SK-N-SH treated with all-trans-retinoic acid at 6 μM for 48 hours (cell line): Measurements from ENCODE around the gene MED29.

Experiments used
- ATAC-seq: fragments of 200-7000 bp; cut with Tn5 transposase; 3 replicates; pipeline ENCODE4 v1.9.1; 2020; ENCODE audit warnings: mild to moderate bottlenecking, moderate library complexity
- BACH2 ChIP-seq: fragments of 250-450 bp; sonication (Bioruptor Pico); IDR thresholded peaks from 2 replicates; pipeline ENCODE4 v1.9.0; 2021; ENCODE audit warnings: mild to moderate bottlenecking, borderline replicate concordance
- CSDC2 ChIP-seq: fragments of 250-450 bp; sonication (Bioruptor Pico); IDR thresholded peaks from 2 replicates; pipeline ENCODE4 v1.5.0; 2020; ENCODE audit warnings: mild to moderate bottlenecking, moderate library complexity
- ESRRG ChIP-seq: fragments of 250-450 bp; sonication (Bioruptor Pico); IDR thresholded peaks from 2 replicates; pipeline ENCODE4 v1.6.1; 2021; ENCODE audit warnings: mild to moderate bottlenecking
- GLIS3 ChIP-seq: fragments of 250-450 bp; sonication (Bioruptor Pico); IDR thresholded peaks from 2 replicates; pipeline ENCODE4 v1.5.0; 2020; ENCODE audit warnings: mild to moderate bottlenecking, moderate library complexity
- ISL1 ChIP-seq: fragments of 250-450 bp; sonication (Bioruptor Pico); IDR thresholded peaks from 2 replicates; pipeline ENCODE4 v2.1.2; 2022; ENCODE audit warnings: mild to moderate bottlenecking, moderate library complexity
- OSR1 ChIP-seq: fragments of 250-450 bp; sonication (Bioruptor Pico); IDR thresholded peaks from 2 replicates; pipeline ENCODE4 v1.8.0; 2022; ENCODE audit warnings: moderate library complexity, mild to moderate bottlenecking, inconsistent platforms
- PPARA ChIP-seq: fragments of 250-450 bp; sonication (Bioruptor Pico); IDR thresholded peaks from 2 replicates; pipeline ENCODE4 v1.5.0; 2020; ENCODE audit warnings: mild to moderate bottlenecking, borderline replicate concordance
- RARB ChIP-seq: fragments of 250-450 bp; sonication (Bioruptor Pico); IDR thresholded peaks from 2 replicates; pipeline ENCODE4 v1.8.0; 2021; ENCODE audit warnings: mild to moderate bottlenecking, moderate library complexity
- SNAI2 ChIP-seq: fragments of 250-450 bp; sonication (Bioruptor Pico); IDR thresholded peaks from 2 replicates; pipeline ENCODE4 v1.5.0; 2020; ENCODE audit warnings: mild to moderate bottlenecking, moderate library complexity
- TCF4 ChIP-seq: fragments of 250-450 bp; sonication (Bioruptor Pico); IDR thresholded peaks from 2 replicates; pipeline ENCODE4 v1.8.0; 2021; ENCODE audit warnings: mild to moderate bottlenecking, moderate library complexity, borderline replicate concordance
- TOX ChIP-seq: fragments of 250-450 bp; sonication (Bioruptor Pico); IDR thresholded peaks from 2 replicates; pipeline ENCODE4 v1.8.0; 2021; ENCODE audit warnings: mild to moderate bottlenecking, moderate library complexity, borderline replicate concordance
- ZC3H10 ChIP-seq: fragments of 250-450 bp; sonication (Bioruptor Pico); IDR thresholded peaks from 2 replicates; pipeline ENCODE4 v1.5.1; 2021; ENCODE audit warnings: mild to moderate bottlenecking, moderate library complexity
- ZFP3 ChIP-seq: fragments of 250-450 bp; sonication (Bioruptor Pico); IDR thresholded peaks from 2 replicates; pipeline ENCODE4 v1.5.0; 2020; ENCODE audit warnings: mild to moderate bottlenecking, moderate library complexity
- ZNF565 ChIP-seq: fragments of 450-650 bp; formaldehyde crosslinking; conservative IDR thresholded peaks from 2 replicates; pipeline ENCODE4 v1.5.0; 2020; ENCODE audit warnings: low read depth, mild to moderate bottlenecking, moderate library complexity
- ZNF70 ChIP-seq: fragments of 450-650 bp; formaldehyde crosslinking; IDR thresholded peaks from 2 replicates; pipeline ENCODE4 v1.5.0; 2020; ENCODE audit warnings: mild to moderate bottlenecking, moderate library complexity
- ZNF8 ChIP-seq: fragments of 450-650 bp; formaldehyde crosslinking; IDR thresholded peaks from 2 replicates; pipeline ENCODE4 v1.5.0; 2020; ENCODE audit warnings: mild to moderate bottlenecking, moderate library complexity
- TF ChIP-seq, protein P1 (sequence below): fragments of 250-450 bp; sonication (Bioruptor Pico); IDR thresholded peaks from 2 replicates; pipeline ENCODE4 v1.5.0; 2020; ENCODE audit warnings: mild to moderate bottlenecking, moderate library complexity
- TF ChIP-seq, protein P2 (sequence below): fragments of 250-450 bp; sonication (Bioruptor Pico); IDR thresholded peaks from 2 replicates; pipeline ENCODE4 v1.8.0; 2021; ENCODE audit warnings: low read depth, mild to moderate bottlenecking, moderate library complexity, borderline replicate concordance
- TF ChIP-seq, protein P3 (sequence below): fragments of 250-450 bp; sonication (Bioruptor Pico); IDR thresholded peaks from 2 replicates; pipeline ENCODE4 v1.5.1; 2020; ENCODE audit warnings: low read depth, mild to moderate bottlenecking, moderate library complexity
- TF ChIP-seq, protein P4 (sequence below): fragments of 250-450 bp; sonication (Bioruptor Pico); IDR thresholded peaks from 2 replicates; pipeline ENCODE4 v1.5.1; 2021; ENCODE audit warnings: mild to moderate bottlenecking, moderate library complexity

MED29 gene

DNA sequence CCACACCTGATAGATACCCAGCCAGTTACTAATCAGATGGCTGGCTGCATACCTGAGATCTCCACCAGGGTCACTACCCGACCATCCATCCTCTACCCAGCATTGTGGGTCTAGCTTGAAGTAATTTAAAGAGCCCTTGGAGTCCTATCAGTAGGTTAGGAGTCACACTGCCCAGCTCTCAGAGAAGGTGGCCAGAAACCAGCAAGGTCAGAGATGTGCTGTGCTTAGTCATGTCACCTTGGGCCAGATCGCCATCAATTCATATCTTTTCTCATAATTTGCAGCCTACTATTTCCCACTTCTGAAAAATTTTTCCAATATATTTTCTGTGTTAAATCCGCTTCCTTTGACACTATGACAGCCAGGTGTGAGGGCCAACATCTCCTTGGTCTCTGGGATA lies 35.1 kb upstream of the MED29 start:
- no peak for ATAC-seq
- no peak for TF ChIP-seq PPARA (CRISPR knock-in tag)
- TF ChIP-seq BACH2 (CRISPR knock-in tag) = no peak
- no peak for TF ChIP-seq GLIS3
- no peak for TF ChIP-seq RARB (CRISPR knock-in tag)
- no peak for TF ChIP-seq ZNF70 (CRISPR knock-in tag)
- TF ChIP-seq, protein P1, sequence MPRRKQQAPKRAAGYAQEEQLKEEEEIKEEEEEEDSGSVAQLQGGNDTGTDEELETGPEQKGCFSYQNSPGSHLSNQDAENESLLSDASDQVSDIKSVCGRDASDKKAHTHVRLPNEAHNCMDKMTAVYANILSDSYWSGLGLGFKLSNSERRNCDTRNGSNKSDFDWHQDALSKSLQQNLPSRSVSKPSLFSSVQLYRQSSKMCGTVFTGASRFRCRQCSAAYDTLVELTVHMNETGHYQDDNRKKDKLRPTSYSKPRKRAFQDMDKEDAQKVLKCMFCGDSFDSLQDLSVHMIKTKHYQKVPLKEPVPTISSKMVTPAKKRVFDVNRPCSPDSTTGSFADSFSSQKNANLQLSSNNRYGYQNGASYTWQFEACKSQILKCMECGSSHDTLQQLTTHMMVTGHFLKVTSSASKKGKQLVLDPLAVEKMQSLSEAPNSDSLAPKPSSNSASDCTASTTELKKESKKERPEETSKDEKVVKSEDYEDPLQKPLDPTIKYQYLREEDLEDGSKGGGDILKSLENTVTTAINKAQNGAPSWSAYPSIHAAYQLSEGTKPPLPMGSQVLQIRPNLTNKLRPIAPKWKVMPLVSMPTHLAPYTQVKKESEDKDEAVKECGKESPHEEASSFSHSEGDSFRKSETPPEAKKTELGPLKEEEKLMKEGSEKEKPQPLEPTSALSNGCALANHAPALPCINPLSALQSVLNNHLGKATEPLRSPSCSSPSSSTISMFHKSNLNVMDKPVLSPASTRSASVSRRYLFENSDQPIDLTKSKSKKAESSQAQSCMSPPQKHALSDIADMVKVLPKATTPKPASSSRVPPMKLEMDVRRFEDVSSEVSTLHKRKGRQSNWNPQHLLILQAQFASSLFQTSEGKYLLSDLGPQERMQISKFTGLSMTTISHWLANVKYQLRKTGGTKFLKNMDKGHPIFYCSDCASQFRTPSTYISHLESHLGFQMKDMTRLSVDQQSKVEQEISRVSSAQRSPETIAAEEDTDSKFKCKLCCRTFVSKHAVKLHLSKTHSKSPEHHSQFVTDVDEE = no peak
- no peak for TF ChIP-seq ESRRG (CRISPR knock-in tag)
- TF ChIP-seq CSDC2 (CRISPR knock-in tag) = no peak
- no peak for TF ChIP-seq ZNF565 (CRISPR knock-in tag)
- TF ChIP-seq, protein P2, sequence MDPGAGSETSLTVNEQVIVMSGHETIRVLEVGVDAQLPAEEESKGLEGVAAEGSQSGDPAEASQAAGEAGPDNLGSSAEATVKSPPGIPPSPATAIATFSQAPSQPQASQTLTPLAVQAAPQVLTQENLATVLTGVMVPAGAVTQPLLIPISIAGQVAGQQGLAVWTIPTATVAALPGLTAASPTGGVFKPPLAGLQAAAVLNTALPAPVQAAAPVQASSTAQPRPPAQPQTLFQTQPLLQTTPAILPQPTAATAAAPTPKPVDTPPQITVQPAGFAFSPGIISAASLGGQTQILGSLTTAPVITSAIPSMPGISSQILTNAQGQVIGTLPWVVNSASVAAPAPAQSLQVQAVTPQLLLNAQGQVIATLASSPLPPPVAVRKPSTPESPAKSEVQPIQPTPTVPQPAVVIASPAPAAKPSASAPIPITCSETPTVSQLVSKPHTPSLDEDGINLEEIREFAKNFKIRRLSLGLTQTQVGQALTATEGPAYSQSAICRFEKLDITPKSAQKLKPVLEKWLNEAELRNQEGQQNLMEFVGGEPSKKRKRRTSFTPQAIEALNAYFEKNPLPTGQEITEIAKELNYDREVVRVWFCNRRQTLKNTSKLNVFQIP = no peak
- no peak for TF ChIP-seq ZFP3
- TF ChIP-seq SNAI2 = no peak
- TF ChIP-seq OSR1 (CRISPR knock-in tag) = no peak
- no peak for TF ChIP-seq ISL1 (CRISPR knock-in tag)
- TF ChIP-seq TOX = no peak
- TF ChIP-seq ZC3H10 (CRISPR knock-in tag) = no peak
- no peak for TF ChIP-seq ZNF8
- TF ChIP-seq TCF4 (CRISPR knock-in tag) = no peak
- TF ChIP-seq, protein P3, sequence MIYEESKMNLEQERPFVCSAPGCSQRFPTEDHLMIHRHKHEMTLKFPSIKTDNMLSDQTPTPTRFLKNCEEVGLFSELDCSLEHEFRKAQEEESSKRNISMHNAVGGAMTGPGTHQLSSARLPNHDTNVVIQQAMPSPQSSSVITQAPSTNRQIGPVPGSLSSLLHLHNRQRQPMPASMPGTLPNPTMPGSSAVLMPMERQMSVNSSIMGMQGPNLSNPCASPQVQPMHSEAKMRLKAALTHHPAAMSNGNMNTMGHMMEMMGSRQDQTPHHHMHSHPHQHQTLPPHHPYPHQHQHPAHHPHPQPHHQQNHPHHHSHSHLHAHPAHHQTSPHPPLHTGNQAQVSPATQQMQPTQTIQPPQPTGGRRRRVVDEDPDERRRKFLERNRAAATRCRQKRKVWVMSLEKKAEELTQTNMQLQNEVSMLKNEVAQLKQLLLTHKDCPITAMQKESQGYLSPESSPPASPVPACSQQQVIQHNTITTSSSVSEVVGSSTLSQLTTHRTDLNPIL (CRISPR knock-in tag) = no peak
- TF ChIP-seq, all 23 proteins: peak for 0

DNA sequence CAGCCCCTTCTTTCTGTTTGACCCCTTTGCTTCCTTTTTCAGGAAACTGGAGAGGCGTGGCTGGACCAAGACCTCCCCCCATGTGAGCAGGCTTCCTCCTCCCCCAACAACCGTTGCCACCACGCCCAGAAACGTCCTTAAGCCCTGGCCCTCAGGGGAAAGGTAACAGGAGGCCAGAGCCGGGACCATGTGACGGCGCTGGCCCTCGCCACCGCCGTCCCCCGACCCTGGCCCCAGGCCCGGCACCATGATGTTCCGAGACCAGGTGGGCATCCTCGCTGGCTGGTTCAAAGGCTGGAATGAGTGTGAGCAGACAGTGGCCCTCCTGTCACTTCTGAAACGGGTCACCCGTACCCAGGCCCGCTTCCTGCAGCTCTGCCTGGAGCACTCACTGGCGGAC lies 34.5 kb upstream of the MED29 start:
- ATAC-seq = no peak
- TF ChIP-seq ZNF565 (CRISPR knock-in tag) (no peak), RARB (CRISPR knock-in tag) (no peak), ISL1 (CRISPR knock-in tag) (no peak), OSR1 (CRISPR knock-in tag) (no peak), ZNF8 (no peak)
- TF ChIP-seq, protein P2 = no peak
- TF ChIP-seq, protein P1 = no peak

DNA sequence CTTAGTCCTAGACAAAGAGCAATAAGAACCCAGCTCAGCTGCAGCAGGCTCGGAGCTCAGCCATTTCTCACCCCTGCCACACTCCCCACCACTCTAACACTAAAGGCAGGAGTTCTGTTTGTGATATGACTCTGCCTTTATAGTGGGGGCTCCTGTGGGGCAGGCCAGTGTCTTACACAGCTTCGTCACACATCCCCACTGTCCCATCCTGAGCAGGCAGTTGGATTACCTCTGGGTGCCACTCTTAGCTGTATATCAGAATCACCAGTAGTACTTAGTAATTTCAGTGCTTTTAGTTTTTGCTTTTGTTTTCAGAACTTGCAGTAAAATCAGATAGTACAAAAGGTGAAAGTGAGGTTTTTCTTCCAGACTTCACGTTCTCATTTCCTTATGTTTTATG lies 32.2 kb upstream of the MED29 start:
- ATAC-seq = no peak
- TF ChIP-seq SNAI2 = no peak
- TF ChIP-seq, protein P1 = no peak
- TF ChIP-seq RARB (CRISPR knock-in tag) = no peak
- no peak for TF ChIP-seq BACH2 (CRISPR knock-in tag)
- TF ChIP-seq, protein P4, sequence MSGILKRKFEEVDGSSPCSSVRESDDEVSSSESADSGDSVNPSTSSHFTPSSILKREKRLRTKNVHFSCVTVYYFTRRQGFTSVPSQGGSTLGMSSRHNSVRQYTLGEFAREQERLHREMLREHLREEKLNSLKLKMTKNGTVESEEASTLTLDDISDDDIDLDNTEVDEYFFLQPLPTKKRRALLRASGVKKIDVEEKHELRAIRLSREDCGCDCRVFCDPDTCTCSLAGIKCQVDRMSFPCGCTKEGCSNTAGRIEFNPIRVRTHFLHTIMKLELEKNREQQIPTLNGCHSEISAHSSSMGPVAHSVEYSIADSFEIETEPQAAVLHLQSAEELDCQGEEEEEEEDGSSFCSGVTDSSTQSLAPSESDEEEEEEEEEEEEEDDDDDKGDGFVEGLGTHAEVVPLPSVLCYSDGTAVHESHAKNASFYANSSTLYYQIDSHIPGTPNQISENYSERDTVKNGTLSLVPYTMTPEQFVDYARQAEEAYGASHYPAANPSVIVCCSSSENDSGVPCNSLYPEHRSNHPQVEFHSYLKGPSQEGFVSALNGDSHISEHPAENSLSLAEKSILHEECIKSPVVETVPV = no peak
- TF ChIP-seq, protein P3 (CRISPR knock-in tag) = no peak
- TF ChIP-seq ZNF565 (CRISPR knock-in tag) = no peak
- TF ChIP-seq ESRRG (CRISPR knock-in tag) = no peak
- no peak for TF ChIP-seq ISL1 (CRISPR knock-in tag)
- TF ChIP-seq ZC3H10 (CRISPR knock-in tag) = no peak
